Spinal cord (tissue), 10 donors: ENCODE results near the gene RGMB. TPM values are rescaled to one million over a fixed set of nuclear protein-coding genes. Genes with fewer than 3 reads are reported as not detected.

Source experiments
- DNase-seq, 6 donors: peaks; one replicate each; pipeline versions ENCODE4 v3.0.0 to v3.0.0-alpha.2; 2013 to 2015; ENCODE audit warnings: low spot score in 6 of 6, low read depth in 4 of 6
- H3K27ac ChIP-seq: one replicate; pipeline ENCODE4 v1.5.1; 2013; ENCODE audit warnings: low read depth, low read length, control low read depth
- H3K27me3 ChIP-seq: one replicate; pipeline ENCODE4 v1.6.1; 2013; ENCODE audit warnings: low read length; ENCODE audit not compliant: control insufficient read depth, insufficient read depth
- H3K36me3 ChIP-seq: one replicate; pipeline ENCODE4 v1.6.1; 2013; ENCODE audit warnings: low read length; ENCODE audit not compliant: control insufficient read depth, insufficient read depth
- H3K4me1 ChIP-seq: one replicate; pipeline ENCODE4 v1.6.1; 2013; ENCODE audit warnings: low read length; ENCODE audit not compliant: control insufficient read depth, insufficient read depth
- H3K4me3 ChIP-seq: one replicate; pipeline ENCODE4 v1.5.1; 2013; ENCODE audit warnings: low read depth, low read length, control low read depth
- H3K9me3 ChIP-seq: one replicate; pipeline ENCODE4 v1.6.1; 2013; ENCODE audit warnings: low read length; ENCODE audit not compliant: control insufficient read depth, insufficient read depth
- WGBS: methylation state at CpG from one replicate; pipeline ENCODE4 v1.1.5; 2013; ENCODE audit warnings: missing lambda C conversion rate; ENCODE audit not compliant: insufficient coverage; 5-methylcytosine and 5-hydroxymethylcytosine counted together
- polyA plus RNA-seq, 2 donors: library from polyadenylated mRNA; unstranded; fragments of 120-200 nt; gene quantifications; one replicate each; pipeline ENCODE4 v1.2.1, GENCODE V29; 2013; ENCODE audit not compliant: insufficient read length in 2 of 2
- total RNA-seq, 2 donors: library from RNA; depleted of rRNA in 1 of 2; stranded (reverse); fragments of 120-200 nt in 1 of 2; fragments of >200 nt in 1 of 2; gene quantifications; one replicate each; pipeline versions ENCODE4 v1.2.3 to v1.2.4, GENCODE V29; 2013 to 2014
- donor health status: healthy.

Gene RGMB
- total and polyA plus RNA-seq, 4 donors, result 30.1 to 57.9 (median 40.8) TPM

GRCh38 chr5:98781520-98781919, 8.1 kb downstream of the RGMB start:
- DNase-seq, result no peak
- H3K27ac ChIP-seq, result no peak overlapping the region
- H3K4me3 ChIP-seq, result no peak overlapping the region
- whole genome bisulfite sequencing, result no CpG with 5 or more reads among the region's 2 CpGs
- H3K36me3 ChIP-seq, result peaks cover 10% of the 10 kb centered on the region
- H3K9me3 ChIP-seq, result no peaks in the 10 kb centered on the region
- peaks cover 15% of the 10 kb centered on the region for H3K4me1 ChIP-seq
- no peaks in the 10 kb centered on the region for H3K27me3 ChIP-seq

GRCh38 chr5:98781964-98782363, 8.5 kb downstream of the RGMB start:
- no peak for DNase-seq
- Histone ChIP-seq H3K4me1 (peaks cover 11% of the 10 kb centered on the region), H3K27ac (no peak overlapping the region), H3K9me3 (no peaks in the 10 kb centered on the region), H3K36me3 (peaks cover 10% of the 10 kb centered on the region), H3K4me3 (no peak overlapping the region), H3K27me3 (no peaks in the 10 kb centered on the region)
- WGBS, result no CpG with 5 or more reads among the region's 2 CpGs

GRCh38 chr5:98783051-98783649, 9.7 kb downstream of the RGMB start:
- Histone ChIP-seq H3K4me1 (peaks cover 11% of the 10 kb centered on the region), H3K9me3 (no peaks in the 10 kb centered on the region), H3K27me3 (no peaks in the 10 kb centered on the region), H3K36me3 (peaks cover 10% of the 10 kb centered on the region), H3K4me3 (no peak overlapping the region), H3K27ac (no peak overlapping the region)
- DNase-seq, result peak in 1 of 6 donors; percentile 18
- WGBS, result 60% methylated on average over 1 of the region's 3 CpGs

- Histone ChIP-seq H3K9me3 (no peaks in the 10 kb centered on the region), H3K27me3 (no peaks in the 10 kb centered on the region), H3K36me3 (peaks cover 9% of the 10 kb centered on the region), H3K4me1 (peaks cover 11% of the 10 kb centered on the region), H3K27ac (no peak overlapping the region), H3K4me3 (no peak overlapping the region)
- DNase-seq, result no peak
Measured at GRCh38 chr5:98784411-98784810, 10.9 kb downstream of the RGMB start.

DNA sequence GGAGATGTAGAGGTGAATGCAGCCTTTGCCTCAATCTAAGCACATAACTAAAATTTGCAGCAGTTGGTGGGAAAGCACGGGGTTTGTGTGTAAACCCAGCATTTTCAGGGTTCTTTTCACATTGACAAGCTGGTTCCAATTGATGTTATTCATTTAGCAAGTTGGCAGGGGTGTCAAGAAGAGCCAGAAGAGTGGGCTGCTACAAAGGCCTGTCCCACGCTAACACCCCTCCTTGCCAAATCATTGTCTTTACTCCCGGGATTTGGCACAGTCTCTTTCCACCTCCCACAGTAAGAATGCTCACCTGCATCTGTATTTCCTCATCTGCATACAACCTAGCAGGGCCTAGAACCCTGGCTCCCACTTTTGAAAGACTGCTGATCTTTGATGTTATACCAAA, 11.8 kb downstream of the RGMB start:
- peaks cover 8% of the 10 kb centered on the region for H3K4me1 ChIP-seq
- H3K9me3 ChIP-seq, result no peaks in the 10 kb centered on the region
- H3K27me3 ChIP-seq, result no peaks in the 10 kb centered on the region
- no peak overlapping the region for H3K4me3 ChIP-seq
- H3K27ac ChIP-seq, result no peak overlapping the region
- WGBS, result 31% methylated on average over 2 of the region's 3 CpGs
- no peak for DNase-seq
- H3K36me3 ChIP-seq, result peaks cover 3% of the 10 kb centered on the region

DNA sequence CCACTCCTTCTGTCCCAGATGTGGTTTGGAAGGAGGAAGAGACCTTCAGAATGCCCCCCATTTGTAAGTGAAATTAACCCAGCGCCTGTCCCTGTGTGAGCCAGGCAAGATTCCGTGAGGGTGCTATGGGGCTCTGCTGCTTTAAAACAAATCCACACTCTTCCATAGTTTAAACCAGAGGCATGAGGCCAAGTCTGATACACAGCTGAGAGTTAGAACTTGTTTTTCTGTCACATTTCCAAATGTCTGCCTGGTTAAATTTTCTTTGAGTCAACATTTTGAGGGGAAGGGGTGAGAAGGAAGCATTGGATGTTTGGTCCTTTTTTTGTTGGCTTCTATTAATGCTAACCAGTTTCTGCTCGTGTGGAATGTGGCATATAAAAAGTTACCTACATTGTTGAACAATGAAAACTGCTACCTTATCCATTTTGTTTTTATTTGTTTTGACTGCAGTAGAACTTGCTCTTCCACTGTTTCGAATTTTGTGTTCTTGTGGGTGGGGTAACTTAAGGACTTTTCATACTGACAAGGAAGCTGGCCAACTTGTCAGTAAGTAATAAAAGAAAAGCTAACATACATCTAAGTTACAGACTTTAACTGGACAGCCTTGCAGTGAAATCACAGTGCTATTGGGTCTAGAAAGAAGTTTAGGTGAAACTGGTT, 12.9 kb downstream of the RGMB start:
- Histone ChIP-seq H3K36me3 (peaks cover 3% of the 10 kb centered on the region), H3K4me1 (peaks cover 8% of the 10 kb centered on the region), H3K4me3 (no peak overlapping the region), H3K27me3 (no peaks in the 10 kb centered on the region), H3K9me3 (no peaks in the 10 kb centered on the region), H3K27ac (peak overlapping the region; percentile 15)
- peak in 2 of 6 donors; percentile 54 to 62 for DNase-seq
- no CpG with 5 or more reads among the region's 4 CpGs for WGBS

DNA sequence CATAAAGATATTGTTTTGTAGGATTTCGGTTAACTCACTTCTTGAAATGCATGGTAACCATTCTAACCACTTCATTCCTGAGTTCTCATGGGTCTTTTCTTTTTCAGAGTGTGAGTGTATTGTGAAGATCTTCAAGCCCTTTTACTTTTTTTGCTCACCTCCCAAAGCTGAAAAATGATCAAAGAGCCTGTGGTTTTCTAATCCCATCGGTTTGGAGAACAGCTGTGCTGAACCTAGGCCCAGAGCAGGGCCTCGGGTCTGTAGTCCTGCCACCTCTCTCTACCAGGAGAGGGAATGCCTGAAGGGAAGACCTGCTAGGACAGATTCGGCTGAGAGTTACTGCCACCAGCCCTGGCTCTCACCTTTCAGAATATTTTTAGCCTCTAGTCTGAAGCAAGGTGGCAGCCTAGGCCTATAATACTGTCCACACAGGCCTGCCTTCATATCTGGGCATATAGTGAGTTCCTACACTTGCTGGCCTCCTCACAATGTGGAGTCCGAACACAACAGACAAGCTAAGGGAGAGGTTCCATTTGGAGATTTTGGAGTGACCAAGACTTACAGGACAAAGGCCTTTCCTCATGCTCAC, 13.8 kb downstream of the RGMB start:
- H3K9me3 ChIP-seq, result no peaks in the 10 kb centered on the region
- H3K4me3 ChIP-seq, result no peak overlapping the region
- 63% methylated on average over 3 of the region's 5 CpGs for WGBS
- no peak for DNase-seq
- H3K27ac ChIP-seq, result no peak overlapping the region
- peaks cover 3% of the 10 kb centered on the region for H3K36me3 ChIP-seq
- peaks cover 8% of the 10 kb centered on the region for H3K4me1 ChIP-seq
- no peaks in the 10 kb centered on the region for H3K27me3 ChIP-seq

- Histone ChIP-seq H3K4me3 (no peak overlapping the region), H3K4me1 (peaks cover 3% of the 10 kb centered on the region), H3K27me3 (no peaks in the 10 kb centered on the region), H3K36me3 (peaks cover 8% of the 10 kb centered on the region), H3K27ac (no peak overlapping the region), H3K9me3 (no peaks in the 10 kb centered on the region)
- DNase-seq, result no peak
- no CpG with 5 or more reads among the region's 3 CpGs for WGBS
Measured at GRCh38 chr5:98789029-98789428, 15.6 kb downstream of the RGMB start.

DNA sequence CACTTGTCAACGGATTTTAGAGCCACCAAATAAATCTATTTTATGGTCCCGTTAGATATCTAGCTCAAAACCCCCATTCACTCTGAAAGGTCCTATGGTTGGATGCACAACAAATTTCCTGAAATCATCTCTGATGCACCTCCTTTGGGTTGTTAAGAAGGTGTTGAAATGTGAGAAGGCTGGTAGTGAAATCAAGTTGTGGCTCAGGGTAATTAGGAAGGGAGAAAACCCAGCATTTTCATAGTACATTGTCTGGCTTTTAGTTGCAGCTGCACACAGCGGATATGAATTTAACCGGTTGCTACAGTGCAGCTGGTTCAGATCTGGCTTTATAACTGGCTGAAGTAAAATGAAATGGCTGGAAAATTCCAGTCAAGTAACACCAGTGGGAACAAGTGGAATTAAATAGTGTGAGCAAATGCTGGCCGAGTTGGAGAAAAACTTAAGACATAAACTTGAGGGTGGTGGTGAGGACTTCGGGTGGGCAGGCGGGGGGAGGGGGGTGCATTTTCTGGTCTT, 17.6 kb downstream of the RGMB start:
- no peaks in the 10 kb centered on the region for H3K9me3 ChIP-seq
- no peak overlapping the region for H3K27ac ChIP-seq
- DNase-seq, result peak in 1 of 6 donors; percentile 17
- H3K4me1 ChIP-seq, result peaks cover 2% of the 10 kb centered on the region
- H3K27me3 ChIP-seq, result no peaks in the 10 kb centered on the region
- WGBS, result 54% methylated on average over 5 of the region's 7 CpGs
- peaks cover 8% of the 10 kb centered on the region for H3K36me3 ChIP-seq
- no peak overlapping the region for H3K4me3 ChIP-seq
